Activated CD8-positive, alpha-beta T cell treated with anti-CD3 and anti-CD28 coated beads for 36 hours (primary cell): Measurements from ENCODE around the gene LSM3. TPM values are rescaled to one million over a fixed set of nuclear protein-coding genes. Genes with fewer than 3 reads are reported as not detected.
A peak's percentile ranks its signal among the peaks of the same experiment; 100 is the strongest.

ENCODE experiments used
- ATAC-seq: fragments of 200-7000 bp; cut with Tn5 transposase; one replicate; pipeline ENCODE4 v1.10.0; 2021; ENCODE audit warnings: mild to moderate bottlenecking, moderate library complexity
- CTCF ChIA-PET: fragments of 350-600 bp; sonication (Branson Sonifier 250); formaldehyde crosslinking; loops from one replicate; lab custom pipeline; 2021; ENCODE audit warnings: antibody characterized with exemption; lab: Charles Lee
- POLR2A ChIA-PET: fragments of 350-600 bp; sonication (Branson Sonifier 250); formaldehyde crosslinking; loops from one replicate; lab custom pipeline; 2021; ENCODE audit warnings: antibody characterized with exemption; lab: Charles Lee
- DNase-seq: peaks from one replicate; pipeline ENCODE4 v3.0.0-alpha.2; 2020
- H3K27ac Mint-ChIP-seq: one replicate; pipeline ENCODE4 v1.8.0; 2021; ENCODE audit warnings: mild to moderate bottlenecking, mixed read lengths
- H3K27me3 Mint-ChIP-seq: one replicate; pipeline ENCODE4 v1.8.0; 2021; ENCODE audit warnings: mixed read lengths
- H3K36me3 Mint-ChIP-seq: one replicate; pipeline ENCODE4 v1.8.0; 2021; ENCODE audit warnings: low read depth, mixed read lengths
- H3K4me1 Mint-ChIP-seq: one replicate; pipeline ENCODE4 v1.8.0; 2021; ENCODE audit warnings: low read depth, mixed read lengths
- H3K4me3 Mint-ChIP-seq: one replicate; pipeline ENCODE4 v1.8.0; 2021; ENCODE audit warnings: mild to moderate bottlenecking, moderate library complexity, mixed read lengths
- H3K9me3 Mint-ChIP-seq: one replicate; pipeline ENCODE4 v1.8.0; 2021; ENCODE audit warnings: mixed read lengths
- CTCF ChIP-seq: fragments of 200-600 bp; IDR thresholded peaks from one replicate; pipeline ENCODE4 v1.8.0; 2022; ENCODE audit warnings: antibody characterized with exemption, mild to moderate bottlenecking
- intact Hi-C: fragments of 100-400 bp; cut with micrococcal nuclease; formaldehyde crosslinking; loops from one replicate; pipeline ENCODE4 v1.10.0; 2022
- total RNA-seq, 2 experiments: library from RNA; stranded (reverse); gene quantifications; one replicate each; pipeline ENCODE4 v1.2.3, GENCODE V29; 2021

The LSM3 gene
- total RNA-seq, 2 experiments from 2014 or later = 20.0 to 20.5 TPM

- H3K9me3 Mint-ChIP-seq = no peaks in the 10 kb centered on the region
- H3K4me3 Mint-ChIP-seq = no peak overlapping the region
- TF ChIP-seq CTCF = no peak
- no peak for ATAC-seq
- H3K27ac Mint-ChIP-seq = no peak overlapping the region
- no peaks in the 10 kb centered on the region for H3K27me3 Mint-ChIP-seq
- ChIA-PET POLR2A (no interaction called here), CTCF (no interaction called here)
- H3K36me3 Mint-ChIP-seq = peaks cover 33% of the 10 kb centered on the region
- intact Hi-C loops = no loop called here
- peaks cover 17% of the 10 kb centered on the region for H3K4me1 Mint-ChIP-seq
- DNase-seq = no peak
Observed at GRCh38 chr3:14154276-14154675, 24.3 kb upstream of the LSM3 start.

DNA sequence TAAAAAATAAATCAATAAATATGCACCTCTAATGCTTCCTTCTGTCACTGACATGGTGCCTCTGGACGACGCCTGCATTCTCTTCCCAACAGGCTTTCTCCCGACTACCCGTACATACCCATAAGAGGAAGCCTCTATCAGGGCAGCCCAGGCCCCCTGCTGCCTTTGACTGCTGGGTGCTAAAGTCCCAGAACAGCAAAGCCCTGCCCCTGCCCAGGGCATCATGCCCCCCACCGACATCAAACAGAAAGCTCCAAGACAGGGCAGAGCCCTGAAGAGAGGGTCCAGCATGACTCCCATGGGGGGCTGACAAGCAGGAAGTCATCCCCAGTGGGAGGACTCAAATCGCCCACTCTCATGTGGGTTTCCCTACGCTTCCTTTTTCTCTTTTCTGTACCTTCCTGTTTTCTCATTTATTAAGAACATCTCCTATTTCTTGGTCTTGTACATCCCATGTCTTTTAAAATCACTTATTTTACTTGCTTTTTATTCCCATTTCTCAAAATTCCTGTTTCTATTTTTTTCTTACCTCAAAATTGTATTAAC, 23.6 kb upstream of the LSM3 start:
- CTCF ChIA-PET = no interaction called here
- no peak for ATAC-seq
- Mint-ChIP-seq H3K27ac (peak overlapping the region; percentile 7), H3K4me1 (peaks cover 17% of the 10 kb centered on the region), H3K27me3 (no peaks in the 10 kb centered on the region), H3K36me3 (peaks cover 38% of the 10 kb centered on the region), H3K4me3 (no peak overlapping the region), H3K9me3 (no peaks in the 10 kb centered on the region)
- TF ChIP-seq CTCF = no peak
- POLR2A ChIA-PET = interaction anchor here (0.7 kb wide), 2 partner anchors 9 to 10 kb away, joined by 3 read pairs; no protein-coding TSS in a partner anchor
- no peak for DNase-seq
- intact Hi-C loops = no loop called here

DNA sequence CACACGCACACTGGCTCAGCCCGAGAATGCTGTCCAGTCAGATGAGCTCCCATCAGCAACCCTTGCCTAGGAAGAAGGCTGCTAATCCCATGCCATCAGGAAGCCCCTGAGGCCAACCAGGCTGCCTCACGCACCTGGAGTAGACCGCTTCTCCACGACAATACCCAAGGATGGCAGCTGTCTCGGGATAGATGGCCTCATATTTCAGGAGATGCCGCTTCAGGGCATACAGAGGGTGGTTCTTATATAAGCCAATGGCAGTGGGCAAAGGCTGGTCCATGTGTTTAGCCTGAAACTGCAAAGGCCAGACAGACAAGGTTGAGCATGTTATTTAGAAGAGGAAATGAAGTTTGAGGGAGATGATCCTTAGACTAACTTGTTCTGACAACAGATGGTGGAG, 22.4 kb upstream of the LSM3 start:
- Mint-ChIP-seq H3K27me3 (no peaks in the 10 kb centered on the region), H3K36me3 (peaks cover 50% of the 10 kb centered on the region), H3K27ac (peak overlapping the region; percentile 13), H3K4me3 (no peak overlapping the region), H3K4me1 (peaks cover 17% of the 10 kb centered on the region), H3K9me3 (peaks cover 4% of the 10 kb centered on the region)
- intact Hi-C loops = no loop called here
- DNase-seq = no peak
- POLR2A ChIA-PET = no interaction called here
- CTCF ChIA-PET = interaction anchor here (1.4 kb wide), 1 partner anchor 47 kb away, joined by 4 read pairs; no protein-coding TSS in a partner anchor
- no peak for ATAC-seq
- TF ChIP-seq CTCF = no peak

DNA sequence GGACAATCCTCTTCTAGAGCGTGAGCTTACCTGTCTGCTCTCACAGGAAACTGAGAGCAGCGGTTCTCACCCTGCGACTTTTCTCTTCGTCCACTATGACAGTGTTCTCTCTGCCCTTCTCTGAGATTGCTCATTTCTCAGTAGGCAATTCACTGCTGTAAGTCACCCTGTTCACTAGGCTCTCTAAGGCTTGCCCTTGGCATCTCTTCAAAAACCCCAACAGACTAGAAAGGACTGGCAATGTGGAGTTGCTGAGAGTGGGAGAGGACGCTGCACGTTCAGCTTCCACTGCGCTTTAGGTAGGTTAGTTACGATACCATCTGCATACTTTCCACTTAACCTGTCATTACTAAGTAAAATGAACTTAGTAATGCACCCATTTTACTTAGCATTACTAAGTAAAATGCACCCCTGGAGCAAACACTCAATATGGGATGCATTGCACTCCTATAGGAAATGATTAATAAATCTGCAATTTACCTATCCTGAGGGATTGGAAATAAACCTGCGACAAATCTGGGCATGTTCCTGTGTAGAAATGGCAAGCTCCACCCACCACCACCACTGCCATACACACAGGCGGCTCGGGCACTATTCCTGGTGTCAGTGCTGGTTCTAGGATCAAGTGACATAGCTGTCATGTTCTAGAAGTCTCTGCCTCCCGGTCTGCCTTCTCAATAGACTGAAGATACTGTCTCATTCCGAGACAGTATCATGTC, 21.6 kb upstream of the LSM3 start:
- Mint-ChIP-seq H3K4me3 (no peak overlapping the region), H3K36me3 (peaks cover 58% of the 10 kb centered on the region), H3K27me3 (no peaks in the 10 kb centered on the region), H3K4me1 (peaks cover 17% of the 10 kb centered on the region), H3K27ac (no peak overlapping the region), H3K9me3 (peaks cover 9% of the 10 kb centered on the region)
- DNase-seq (no peak), ATAC-seq (no peak)
- no peak for TF ChIP-seq CTCF
- POLR2A ChIA-PET = interaction anchor here (1.2 kb wide), 1 partner anchor 12 kb away, joined by 3 read pairs; no protein-coding TSS in a partner anchor
- CTCF ChIA-PET = interaction anchor here (1.4 kb wide), 1 partner anchor 47 kb away, joined by 4 read pairs; no protein-coding TSS in a partner anchor
- intact Hi-C loops = no loop called here

- Mint-ChIP-seq H3K27ac (no peak overlapping the region), H3K36me3 (peaks cover 68% of the 10 kb centered on the region), H3K4me3 (no peak overlapping the region), H3K27me3 (no peaks in the 10 kb centered on the region), H3K4me1 (peaks cover 17% of the 10 kb centered on the region), H3K9me3 (peaks cover 17% of the 10 kb centered on the region)
- ChIA-PET CTCF (no interaction called here), POLR2A (interaction anchor here (0.6 kb wide), 1 partner anchor 13 kb away, joined by 3 read pairs; no protein-coding TSS in a partner anchor)
- DNase-seq (no peak), ATAC-seq (no peak)
- intact Hi-C loops = no loop called here
- TF ChIP-seq CTCF = no peak
Observed at GRCh38 chr3:14157951-14158350, 20.7 kb upstream of the LSM3 start.
